ENCODE data around the gene CDHR5. TPM values are rescaled to one million over a fixed set of nuclear protein-coding genes. Genes with fewer than 3 reads are reported as not detected.

The CDHR5 gene
- total and polyA plus RNA-seq, 3 donors from 2014 or later = 0.12 to 2.3 (median 0.63) TPM

DNA sequence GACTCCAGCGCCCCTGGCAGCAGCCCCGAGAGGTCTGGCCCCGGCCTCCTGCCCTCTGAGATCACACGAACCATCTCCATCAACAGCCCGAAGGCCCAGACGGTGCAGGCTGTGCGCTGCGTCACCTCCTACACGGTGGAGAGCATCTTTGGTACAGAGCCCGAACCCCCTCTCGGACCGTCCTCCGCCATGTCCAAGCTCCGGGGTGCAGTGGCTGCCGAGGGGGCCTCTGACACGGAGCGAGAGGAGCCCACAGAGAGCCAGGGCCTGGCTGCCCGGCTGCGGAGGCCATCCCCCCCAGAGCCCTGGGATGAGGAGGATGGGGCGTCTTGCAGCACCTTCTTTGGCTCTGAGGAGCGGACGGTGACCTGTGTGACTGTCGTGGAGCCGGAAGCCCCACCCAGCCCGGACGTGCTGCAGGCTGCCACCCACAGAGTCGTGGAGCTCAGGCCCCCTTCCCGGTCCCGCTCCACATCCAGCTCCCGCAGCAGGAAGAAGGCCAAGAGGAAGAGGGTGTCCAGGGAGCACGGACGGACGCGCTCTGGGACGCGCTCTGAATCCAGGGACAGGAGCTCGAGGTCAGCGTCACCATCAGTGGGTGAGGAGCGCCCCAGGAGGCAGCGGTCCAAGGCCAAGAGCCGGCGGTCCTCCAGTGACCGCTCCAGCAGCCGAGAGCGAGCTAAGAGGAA, 16.6 kb downstream of the CDHR5 start:
- peaks cover 15% of the 10 kb centered on the region for H3K4me1 ChIP-seq
- H3K27ac ChIP-seq = peak overlapping the region in 1 of 2 donors; percentile 8
- H3K27me3 ChIP-seq = no peaks in the 10 kb centered on the region
- H3K4me3 ChIP-seq = no peak overlapping the region
- 74 to 75% methylated on average over 17 to 45 of the region's 45 CpGs for WGBS, 2 donors
- TF ChIP-seq, protein P1, sequence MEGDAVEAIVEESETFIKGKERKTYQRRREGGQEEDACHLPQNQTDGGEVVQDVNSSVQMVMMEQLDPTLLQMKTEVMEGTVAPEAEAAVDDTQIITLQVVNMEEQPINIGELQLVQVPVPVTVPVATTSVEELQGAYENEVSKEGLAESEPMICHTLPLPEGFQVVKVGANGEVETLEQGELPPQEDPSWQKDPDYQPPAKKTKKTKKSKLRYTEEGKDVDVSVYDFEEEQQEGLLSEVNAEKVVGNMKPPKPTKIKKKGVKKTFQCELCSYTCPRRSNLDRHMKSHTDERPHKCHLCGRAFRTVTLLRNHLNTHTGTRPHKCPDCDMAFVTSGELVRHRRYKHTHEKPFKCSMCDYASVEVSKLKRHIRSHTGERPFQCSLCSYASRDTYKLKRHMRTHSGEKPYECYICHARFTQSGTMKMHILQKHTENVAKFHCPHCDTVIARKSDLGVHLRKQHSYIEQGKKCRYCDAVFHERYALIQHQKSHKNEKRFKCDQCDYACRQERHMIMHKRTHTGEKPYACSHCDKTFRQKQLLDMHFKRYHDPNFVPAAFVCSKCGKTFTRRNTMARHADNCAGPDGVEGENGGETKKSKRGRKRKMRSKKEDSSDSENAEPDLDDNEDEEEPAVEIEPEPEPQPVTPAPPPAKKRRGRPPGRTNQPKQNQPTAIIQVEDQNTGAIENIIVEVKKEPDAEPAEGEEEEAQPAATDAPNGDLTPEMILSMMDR (IDR thresholded peaks at IDR 0.05) = no peak
- TF ChIP-seq POLR2A (IDR thresholded peaks at IDR 0.05) = no peak
- intact Hi-C loops (cut with DNase I; ENCODE audit: low total_unique reads) = no loop called here
- H3K9me3 ChIP-seq = no peaks in the 10 kb centered on the region
- no peaks in the 10 kb centered on the region for H3K36me3 ChIP-seq (ENCODE audit: low read depth, missing control alignments)
- no peak for DNase-seq

DNA sequence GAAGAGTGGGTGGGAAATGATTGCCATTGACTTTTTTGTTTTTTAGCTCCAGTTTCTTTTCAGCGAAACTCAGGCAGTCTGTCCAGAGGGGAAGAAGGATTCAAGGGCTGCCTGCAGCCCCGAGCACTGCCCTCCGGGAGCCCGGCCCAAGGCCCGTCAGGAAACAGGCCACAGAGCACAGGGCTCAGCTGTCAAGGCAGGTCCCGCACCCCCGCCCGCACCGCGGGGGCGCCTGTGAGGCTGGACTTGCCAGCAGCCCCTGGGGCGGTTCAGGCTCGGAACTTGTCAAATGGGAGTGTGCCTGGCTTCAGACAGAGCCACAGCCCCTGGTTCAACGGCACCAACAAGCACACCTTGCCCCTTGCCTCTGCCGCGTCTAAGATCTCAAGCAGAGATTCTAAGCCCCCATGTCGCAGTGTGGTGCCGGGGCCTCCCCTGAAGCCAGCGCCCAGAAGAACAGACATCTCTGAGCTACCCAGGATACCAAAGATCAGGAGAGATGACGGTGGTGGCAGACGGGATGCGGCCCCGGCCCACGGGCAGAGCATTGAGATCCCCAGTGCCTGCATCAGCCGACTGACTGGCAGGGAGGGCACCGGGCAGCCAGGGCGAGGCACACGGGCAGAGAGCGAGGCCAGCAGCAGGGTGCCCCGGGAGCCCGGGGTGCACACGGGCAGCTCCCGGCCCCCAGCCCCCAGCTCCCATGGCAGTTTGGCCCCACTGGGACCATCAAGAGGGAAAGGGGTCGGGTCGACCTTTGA, 17.6 kb downstream of the CDHR5 start:
- 89 to 95% methylated on average over 21 to 35 of the region's 35 CpGs for WGBS, 2 donors
- TF ChIP-seq POLR2A (IDR thresholded peaks at IDR 0.05) = no peak
- TF ChIP-seq, protein P1 (IDR thresholded peaks at IDR 0.05) = no peak

DNA sequence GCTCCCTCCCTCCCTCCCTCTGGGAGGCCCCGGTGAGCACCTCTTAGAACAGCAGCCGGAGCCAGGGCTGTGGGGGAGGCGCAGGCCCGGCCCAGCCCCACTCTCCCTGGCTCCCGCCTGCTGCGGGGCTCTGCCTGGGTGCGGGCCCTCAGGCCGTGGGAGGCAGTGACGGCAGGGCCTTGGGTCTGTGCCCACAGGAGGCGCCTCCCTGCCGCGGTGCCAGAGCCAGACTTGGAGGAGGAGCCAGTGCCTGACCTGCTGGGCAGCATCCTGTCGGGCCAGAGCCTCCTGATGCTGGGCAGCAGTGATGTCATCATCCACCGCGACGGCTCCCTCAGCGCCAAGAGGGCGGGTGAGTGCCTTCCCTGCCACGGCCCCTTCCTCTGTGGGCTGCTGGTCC, 18.5 kb downstream of the CDHR5 start:
- intact Hi-C loops (cut with DNase I; ENCODE audit: low total_unique reads) = no loop called here
- TF ChIP-seq, protein P1 (IDR thresholded peaks at IDR 0.05) = no peak
- TF ChIP-seq POLR2A (IDR thresholded peaks at IDR 0.05) = no peak
- Histone ChIP-seq H3K9me3 (no peaks in the 10 kb centered on the region), H3K4me1 (peaks cover 7% of the 10 kb centered on the region), H3K27ac (peak overlapping the region; percentile 48 to 58), H3K27me3 (no peaks in the 10 kb centered on the region), H3K4me3 (no peak overlapping the region), H3K36me3 (ENCODE audit: low read depth, missing control alignments) (no peaks in the 10 kb centered on the region)
- 44 to 80% methylated on average over 3 to 19 of the region's 19 CpGs for WGBS, 2 donors
- peak; percentile 93 for DNase-seq

More for the DNA sequence above, 17.6 kb downstream of the CDHR5 start:
- no peaks in the 10 kb centered on the region for H3K27me3 ChIP-seq
- intact Hi-C loops (cut with DNase I; ENCODE audit: low total_unique reads) = no loop called here
- no peaks in the 10 kb centered on the region for H3K36me3 ChIP-seq (ENCODE audit: low read depth, missing control alignments)
- H3K4me1 ChIP-seq = peaks cover 12% of the 10 kb centered on the region
- no peak for DNase-seq
- no peaks in the 10 kb centered on the region for H3K9me3 ChIP-seq
- H3K4me3 ChIP-seq = no peak overlapping the region
- peak overlapping the region in 1 of 2 donors; percentile 48 for H3K27ac ChIP-seq

DNA sequence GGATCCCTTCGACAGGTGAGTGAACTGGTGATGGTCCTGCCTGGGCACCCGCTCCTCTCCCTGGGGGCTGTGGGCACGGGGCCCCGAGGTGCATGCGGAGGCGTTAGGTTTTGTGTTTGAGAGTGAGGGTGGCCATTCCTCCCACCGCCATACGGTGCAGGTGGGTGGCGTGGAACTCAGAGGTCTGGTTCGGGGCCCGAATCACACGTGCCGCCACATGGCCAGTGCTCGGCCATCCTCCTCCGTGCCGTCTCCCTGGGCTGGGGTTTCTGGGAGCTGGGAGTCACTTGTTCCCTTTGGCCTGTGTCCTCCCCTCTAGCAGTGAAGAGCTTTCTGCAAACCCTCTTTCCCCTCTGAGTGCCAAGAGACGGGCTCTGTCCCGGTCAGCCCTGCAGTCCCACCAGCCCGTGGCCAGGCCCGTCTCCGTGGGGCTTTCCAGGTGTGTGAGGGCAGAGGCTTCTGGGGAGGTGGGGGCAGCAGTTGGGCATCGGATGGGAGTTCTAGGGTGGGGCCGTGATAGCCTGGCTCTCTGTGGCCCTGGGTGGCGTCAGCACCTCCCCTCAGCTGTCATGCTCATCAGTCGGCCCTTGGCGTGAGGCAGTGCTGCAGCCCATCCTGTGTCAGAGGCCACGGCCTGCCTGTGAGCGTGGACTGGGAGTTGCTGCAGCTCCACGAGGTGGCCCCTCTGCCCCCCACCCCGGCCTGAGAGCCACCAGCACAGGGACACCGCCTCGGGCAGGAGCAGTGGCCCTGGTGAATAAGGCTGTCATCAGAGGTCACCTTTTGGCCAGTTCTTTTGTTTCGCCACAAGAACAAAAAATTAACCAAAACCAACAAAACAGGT, 19.2 kb downstream of the CDHR5 start:
- no peaks in the 10 kb centered on the region for H3K27me3 ChIP-seq
- no peak for TF ChIP-seq POLR2A (IDR thresholded peaks at IDR 0.05)
- peaks cover 4% of the 10 kb centered on the region for H3K4me1 ChIP-seq
- no peaks in the 10 kb centered on the region for H3K9me3 ChIP-seq
- intact Hi-C loops (cut with DNase I; ENCODE audit: low total_unique reads) = no loop called here
- peak overlapping the region; percentile 48 to 58 for H3K27ac ChIP-seq
- WGBS, 2 donors = 79 to 89% methylated on average over 9 to 33 of the region's 33 CpGs
- no peak for DNase-seq
- H3K36me3 ChIP-seq (ENCODE audit: low read depth, missing control alignments) = no peaks in the 10 kb centered on the region
- no peak overlapping the region for H3K4me3 ChIP-seq

DNA sequence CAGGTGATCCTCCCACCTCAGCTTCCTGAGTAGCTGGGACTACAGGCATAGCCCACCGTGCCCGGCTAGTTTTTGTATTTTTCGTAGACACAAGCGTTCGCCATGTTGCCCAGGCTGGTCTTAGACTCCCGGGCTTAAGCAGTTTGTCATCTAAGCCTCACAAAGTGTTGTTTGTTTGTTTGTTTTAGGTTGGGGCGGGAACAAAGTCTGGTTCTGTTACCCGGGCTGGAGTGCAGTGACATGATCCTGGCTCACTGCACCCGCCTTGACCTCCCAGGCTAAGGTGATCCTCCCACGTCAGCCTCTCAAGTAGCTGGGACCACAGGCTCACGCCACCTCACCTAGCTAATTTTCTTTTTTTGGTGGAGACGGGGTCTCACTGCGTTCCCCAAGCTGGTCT, 21.6 kb downstream of the CDHR5 start:
- H3K27ac ChIP-seq = no peak overlapping the region
- peaks cover 4% of the 10 kb centered on the region for H3K4me1 ChIP-seq
- WGBS, 2 donors = 89 to 91% methylated on average over 13 of the region's 13 CpGs
- H3K27me3 ChIP-seq = no peaks in the 10 kb centered on the region
- no peak for DNase-seq
- H3K9me3 ChIP-seq = no peaks in the 10 kb centered on the region
- intact Hi-C loops (cut with DNase I; ENCODE audit: low total_unique reads) = no loop called here
- no peaks in the 10 kb centered on the region for H3K36me3 ChIP-seq (ENCODE audit: low read depth, missing control alignments)
- TF ChIP-seq, protein P1 (IDR thresholded peaks at IDR 0.05) = no peak
- no peak for TF ChIP-seq POLR2A (IDR thresholded peaks at IDR 0.05)
- no peak overlapping the region for H3K4me3 ChIP-seq

All from testis (tissue), 3 donors.